ENCODE data around the gene RASSF5. TPM values are rescaled to one million over a fixed set of nuclear protein-coding genes. Genes with fewer than 3 reads are reported as not detected.

RASSF5 gene
- polyA plus RNA-seq, 1 donor (not counting 4 experiments of a cell fraction or from before 2014, with no cell fraction given) = 2.4 TPM

- H3K9me1 ChIP-seq (ENCODE audit: control insufficient read depth, extremely low read depth, insufficient read depth, low read length) = no peaks in the 10 kb centered on the region
- FAIRE-seq (no peak), DNase-seq (ENCODE audit: low read depth, low spot score) (no peak)
- no peaks in the 10 kb centered on the region for H4K20me1 ChIP-seq (ENCODE audit: control insufficient read depth, extremely low read depth, insufficient read depth, low read length)
- H3K27me3 ChIP-seq (ENCODE audit: control insufficient read depth, extremely low read depth, insufficient read depth, low read length) = no peaks in the 10 kb centered on the region
- no peaks in the 10 kb centered on the region for H3K36me3 ChIP-seq (ENCODE audit: control insufficient read depth in 2 of 2, extremely low read depth in 1 of 2, insufficient read depth in 2 of 2, low read length in 2 of 2)
- no peak overlapping the region for H2AFZ ChIP-seq (ENCODE audit: control insufficient read depth, low read length)
- no peaks in the 10 kb centered on the region for H3K79me2 ChIP-seq (ENCODE audit: control insufficient read depth, insufficient read depth, low read length)
- H3K27ac ChIP-seq (ENCODE audit: control insufficient read depth, insufficient read depth, low read length) = no peak overlapping the region
- H3K9me3 ChIP-seq (ENCODE audit: control insufficient read depth, low read depth, low read length) = no peaks in the 10 kb centered on the region
- TF ChIP-seq EZH2 (IDR thresholded peaks at IDR 0.05; ENCODE audit: low read length) (no peak), CTCF (optimal IDR thresholded peaks at IDR 0.05 in 1 of 3, IDR thresholded peaks at IDR 0.05 in 1 of 3, conservative IDR thresholded peaks at IDR 0.05 in 1 of 3; ENCODE audit: extremely low read depth in 1 of 3, insufficient read depth in 2 of 3, low read length in 3 of 3) (no peak)
- no peak overlapping the region for H3K9ac ChIP-seq (ENCODE audit: control insufficient read depth, extremely low read depth, insufficient read depth, low read length)
- H3K4me3 ChIP-seq (ENCODE audit: control insufficient read depth in 2 of 3, extremely low read depth in 1 of 3, insufficient read depth in 2 of 3, low read depth in 1 of 3, low read length in 3 of 3) = no peak overlapping the region
- H3K4me2 ChIP-seq (ENCODE audit: control insufficient read depth, extremely low read depth, insufficient read depth, low read depth, low read length) = no peak overlapping the region
- dilution Hi-C loops (cut with MboI; ENCODE audit: extremely low pct_ligation_motif_present, low sequenced_read_pairs) = no loop called here
- H3K4me1 ChIP-seq (ENCODE audit: control insufficient read depth, extremely low read depth, insufficient read depth, low read length) = no peaks in the 10 kb centered on the region
Measured at GRCh38 chr1:206575165-206575893, 68.0 kb downstream of the RASSF5 start.

- H3K9me1 ChIP-seq (ENCODE audit: control insufficient read depth, extremely low read depth, insufficient read depth, low read length) = no peaks in the 10 kb centered on the region
- no peak overlapping the region for H3K27ac ChIP-seq (ENCODE audit: control insufficient read depth, insufficient read depth, low read length)
- H3K4me3 ChIP-seq (ENCODE audit: control insufficient read depth in 2 of 3, extremely low read depth in 1 of 3, insufficient read depth in 2 of 3, low read depth in 1 of 3, low read length in 3 of 3) = no peak overlapping the region
- H3K9ac ChIP-seq (ENCODE audit: control insufficient read depth, extremely low read depth, insufficient read depth, low read length) = no peak overlapping the region
- dilution Hi-C loops (cut with MboI; ENCODE audit: extremely low pct_ligation_motif_present, low sequenced_read_pairs) = no loop called here
- H3K9me3 ChIP-seq (ENCODE audit: control insufficient read depth, low read depth, low read length) = no peaks in the 10 kb centered on the region
- no peak overlapping the region for H3K4me2 ChIP-seq (ENCODE audit: control insufficient read depth, extremely low read depth, insufficient read depth, low read depth, low read length)
- no peak for FAIRE-seq
- TF ChIP-seq CTCF (optimal IDR thresholded peaks at IDR 0.05 in 1 of 3, IDR thresholded peaks at IDR 0.05 in 1 of 3, conservative IDR thresholded peaks at IDR 0.05 in 1 of 3; ENCODE audit: extremely low read depth in 1 of 3, insufficient read depth in 2 of 3, low read length in 3 of 3) = no peak
- TF ChIP-seq EZH2 (IDR thresholded peaks at IDR 0.05; ENCODE audit: low read length) = no peak
- no peak overlapping the region for H2AFZ ChIP-seq (ENCODE audit: control insufficient read depth, low read length)
- H3K79me2 ChIP-seq (ENCODE audit: control insufficient read depth, insufficient read depth, low read length) = no peaks in the 10 kb centered on the region
- H3K4me1 ChIP-seq (ENCODE audit: control insufficient read depth, extremely low read depth, insufficient read depth, low read length) = no peaks in the 10 kb centered on the region
- no peaks in the 10 kb centered on the region for H3K27me3 ChIP-seq (ENCODE audit: control insufficient read depth, extremely low read depth, insufficient read depth, low read length)
- DNase-seq (ENCODE audit: low read depth, low spot score) = no peak
- H4K20me1 ChIP-seq (ENCODE audit: control insufficient read depth, extremely low read depth, insufficient read depth, low read length) = no peaks in the 10 kb centered on the region
- H3K36me3 ChIP-seq (ENCODE audit: control insufficient read depth in 2 of 2, extremely low read depth in 1 of 2, insufficient read depth in 2 of 2, low read length in 2 of 2) = no peaks in the 10 kb centered on the region
Measured at GRCh38 chr1:206575894-206576737, 68.8 kb downstream of the RASSF5 start.

All from keratinocyte (primary cell).